ENCODE results near the gene CNIH2. TPM values are rescaled to one million over a fixed set of nuclear protein-coding genes. Genes with fewer than 3 reads are reported as not detected.
A peak's percentile ranks its signal among the peaks of the same experiment; 100 is the strongest.

CNIH2 gene
- total and polyA plus RNA-seq, 2 of the 13 experiments (the other 11 are each of a cell fraction or from before 2014, with no cell fraction given) = 0.60 to 0.69 TPM

DNA sequence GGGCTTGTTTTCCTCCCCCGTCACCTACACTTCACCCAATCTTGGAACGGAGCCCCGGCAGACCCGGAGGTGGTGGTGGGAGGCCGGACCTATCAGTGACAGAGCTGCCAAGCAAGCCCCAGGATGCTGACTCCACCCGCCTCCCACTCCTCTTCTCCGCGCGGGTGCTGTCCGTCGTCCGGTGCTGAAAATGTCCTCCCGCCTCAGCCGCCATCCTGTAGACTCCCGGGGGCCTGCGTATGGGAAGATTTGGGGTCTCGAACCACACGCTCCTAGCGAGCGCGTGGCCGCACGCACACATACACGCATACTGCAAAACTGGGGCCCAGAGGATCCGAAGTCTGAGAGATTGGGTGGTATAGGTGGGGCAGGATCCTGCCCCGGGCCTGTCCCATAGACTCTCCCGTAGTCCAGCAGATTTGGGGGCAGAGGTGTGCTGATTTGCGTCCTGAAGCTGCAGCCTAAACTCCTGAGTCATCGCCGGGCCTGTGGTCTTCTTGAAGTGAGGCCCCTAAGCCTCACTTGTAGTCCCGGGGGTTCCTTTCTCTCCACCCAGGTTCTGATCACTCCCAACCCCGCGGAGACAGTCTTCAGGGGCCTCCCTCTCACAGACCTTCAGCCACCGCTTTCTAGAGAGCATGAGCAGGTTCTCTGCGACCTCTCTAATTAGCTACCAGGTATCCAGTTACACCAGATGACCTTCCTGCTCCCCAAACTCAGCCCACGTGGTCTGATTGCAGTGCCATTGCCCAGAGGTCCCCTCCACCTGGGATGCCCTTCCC, 11.8 kb downstream of the CNIH2 start (continued):
- TF ChIP-seq, protein P1, sequence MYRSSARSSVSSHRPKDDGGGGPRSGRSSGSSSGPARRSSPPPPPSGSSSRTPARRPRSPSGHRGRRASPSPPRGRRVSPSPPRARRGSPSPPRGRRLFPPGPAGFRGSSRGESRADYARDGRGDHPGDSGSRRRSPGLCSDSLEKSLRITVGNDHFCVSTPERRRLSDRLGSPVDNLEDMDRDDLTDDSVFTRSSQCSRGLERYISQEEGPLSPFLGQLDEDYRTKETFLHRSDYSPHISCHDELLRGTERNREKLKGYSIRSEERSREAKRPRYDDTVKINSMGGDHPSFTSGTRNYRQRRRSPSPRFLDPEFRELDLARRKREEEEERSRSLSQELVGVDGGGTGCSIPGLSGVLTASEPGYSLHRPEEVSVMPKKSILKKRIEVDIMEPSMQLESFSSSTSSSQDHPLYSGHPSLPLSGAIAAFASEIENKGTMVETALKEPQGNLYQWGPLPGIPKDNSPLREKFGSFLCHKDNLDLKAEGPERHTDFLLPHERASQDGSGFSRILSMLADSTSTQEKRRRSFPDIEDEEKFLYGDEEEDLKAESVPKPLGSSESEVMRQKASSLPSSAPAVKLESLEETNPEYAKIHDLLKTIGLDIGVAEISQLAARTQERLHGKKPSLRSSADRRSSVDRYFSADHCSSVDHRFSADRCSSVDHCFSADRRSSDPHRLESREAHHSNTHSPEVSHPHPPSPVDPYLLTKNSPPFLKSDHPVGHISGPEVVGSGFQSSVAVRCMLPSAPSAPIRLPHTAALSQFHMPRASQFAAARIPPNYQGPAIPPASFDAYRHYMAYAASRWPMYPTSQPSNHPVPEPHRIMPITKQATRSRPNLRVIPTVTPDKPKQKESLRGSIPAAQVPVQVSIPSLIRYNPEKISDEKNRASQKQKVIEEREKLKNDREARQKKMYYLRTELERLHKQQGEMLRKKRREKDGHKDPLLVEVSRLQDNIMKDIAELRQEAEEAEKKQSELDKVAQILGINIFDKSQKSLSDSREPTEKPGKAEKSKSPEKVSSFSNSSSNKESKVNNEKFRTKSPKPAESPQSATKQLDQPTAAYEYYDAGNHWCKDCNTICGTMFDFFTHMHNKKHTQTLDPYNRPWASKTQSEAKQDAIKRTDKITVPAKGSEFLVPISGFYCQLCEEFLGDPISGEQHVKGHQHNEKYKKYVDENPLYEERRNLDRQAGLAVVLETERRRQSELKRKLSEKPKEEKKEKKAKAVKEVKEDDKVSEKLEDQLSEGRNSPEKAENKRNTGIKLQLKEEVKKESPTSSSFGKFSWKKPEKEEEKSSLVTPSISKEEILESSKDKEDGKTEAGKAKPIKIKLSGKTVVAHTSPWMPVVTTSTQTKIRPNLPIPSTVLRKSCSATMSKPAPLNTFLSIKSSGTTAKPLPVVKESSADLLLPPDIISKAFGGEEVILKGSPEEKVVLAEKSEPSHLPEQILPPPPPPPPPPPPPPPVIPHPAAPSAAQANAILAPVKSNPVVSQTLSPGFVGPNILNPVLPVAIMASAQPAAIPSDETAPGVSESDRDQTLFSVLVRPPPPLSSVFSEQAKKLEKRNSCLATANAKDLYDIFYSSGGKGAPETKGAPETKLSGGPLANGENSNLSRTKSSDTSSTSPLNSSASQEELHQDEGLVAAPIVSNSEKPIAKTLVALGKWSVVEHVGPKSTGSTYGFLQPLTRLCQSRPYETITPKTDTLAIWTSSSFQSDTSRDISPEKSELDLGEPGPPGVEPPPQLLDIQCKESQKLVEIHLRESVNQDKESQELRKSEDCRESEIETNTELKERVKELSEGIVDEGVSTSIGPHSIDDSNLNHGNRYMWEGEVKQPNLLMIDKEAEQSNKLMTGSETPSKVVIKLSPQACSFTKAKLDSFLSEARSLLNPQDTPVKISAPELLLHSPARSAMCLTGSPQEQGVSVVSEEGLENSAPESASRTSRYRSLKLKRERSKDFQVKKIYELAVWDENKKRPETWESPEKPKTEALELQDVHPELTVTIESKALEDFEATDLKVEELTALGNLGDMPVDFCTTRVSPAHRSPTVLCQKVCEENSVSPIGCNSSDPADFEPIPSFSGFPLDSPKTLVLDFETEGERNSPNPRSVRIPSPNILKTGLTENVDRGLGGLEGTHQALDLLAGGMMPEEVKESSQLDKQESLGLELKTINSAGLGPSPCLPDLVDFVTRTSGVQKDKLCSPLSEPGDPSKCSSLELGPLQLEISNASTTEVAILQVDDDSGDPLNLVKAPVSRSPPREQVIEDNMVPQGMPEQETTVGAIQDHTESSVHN (CRISPR knock-in tag; IDR thresholded peaks at IDR 0.05) = no peak
- TF ChIP-seq ZNF879 (CRISPR knock-in tag; IDR thresholded peaks at IDR 0.05) = no peak
- TF ChIP-seq ZNF557 (CRISPR knock-in tag; IDR thresholded peaks at IDR 0.05) = no peak
- no peak for TF ChIP-seq TCF7L2 (IDR thresholded peaks at IDR 0.05; ENCODE audit: low read depth, low read length)
- TF ChIP-seq, protein P2, sequence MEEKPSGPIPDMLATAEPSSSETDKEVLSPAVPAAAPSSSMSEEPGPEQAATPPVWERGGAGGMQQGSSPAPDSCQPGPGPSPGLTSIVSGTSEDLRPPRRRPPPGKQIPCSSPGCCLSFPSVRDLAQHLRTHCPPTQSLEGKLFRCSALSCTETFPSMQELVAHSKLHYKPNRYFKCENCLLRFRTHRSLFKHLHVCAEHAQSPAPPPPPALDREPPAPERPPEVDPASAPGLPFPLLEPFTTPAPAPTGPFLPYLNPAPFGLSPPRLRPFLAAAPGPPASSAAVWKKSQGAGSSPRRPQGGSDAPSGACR (CRISPR knock-in tag; IDR thresholded peaks at IDR 0.05) = no peak
- TF ChIP-seq, protein P3, sequence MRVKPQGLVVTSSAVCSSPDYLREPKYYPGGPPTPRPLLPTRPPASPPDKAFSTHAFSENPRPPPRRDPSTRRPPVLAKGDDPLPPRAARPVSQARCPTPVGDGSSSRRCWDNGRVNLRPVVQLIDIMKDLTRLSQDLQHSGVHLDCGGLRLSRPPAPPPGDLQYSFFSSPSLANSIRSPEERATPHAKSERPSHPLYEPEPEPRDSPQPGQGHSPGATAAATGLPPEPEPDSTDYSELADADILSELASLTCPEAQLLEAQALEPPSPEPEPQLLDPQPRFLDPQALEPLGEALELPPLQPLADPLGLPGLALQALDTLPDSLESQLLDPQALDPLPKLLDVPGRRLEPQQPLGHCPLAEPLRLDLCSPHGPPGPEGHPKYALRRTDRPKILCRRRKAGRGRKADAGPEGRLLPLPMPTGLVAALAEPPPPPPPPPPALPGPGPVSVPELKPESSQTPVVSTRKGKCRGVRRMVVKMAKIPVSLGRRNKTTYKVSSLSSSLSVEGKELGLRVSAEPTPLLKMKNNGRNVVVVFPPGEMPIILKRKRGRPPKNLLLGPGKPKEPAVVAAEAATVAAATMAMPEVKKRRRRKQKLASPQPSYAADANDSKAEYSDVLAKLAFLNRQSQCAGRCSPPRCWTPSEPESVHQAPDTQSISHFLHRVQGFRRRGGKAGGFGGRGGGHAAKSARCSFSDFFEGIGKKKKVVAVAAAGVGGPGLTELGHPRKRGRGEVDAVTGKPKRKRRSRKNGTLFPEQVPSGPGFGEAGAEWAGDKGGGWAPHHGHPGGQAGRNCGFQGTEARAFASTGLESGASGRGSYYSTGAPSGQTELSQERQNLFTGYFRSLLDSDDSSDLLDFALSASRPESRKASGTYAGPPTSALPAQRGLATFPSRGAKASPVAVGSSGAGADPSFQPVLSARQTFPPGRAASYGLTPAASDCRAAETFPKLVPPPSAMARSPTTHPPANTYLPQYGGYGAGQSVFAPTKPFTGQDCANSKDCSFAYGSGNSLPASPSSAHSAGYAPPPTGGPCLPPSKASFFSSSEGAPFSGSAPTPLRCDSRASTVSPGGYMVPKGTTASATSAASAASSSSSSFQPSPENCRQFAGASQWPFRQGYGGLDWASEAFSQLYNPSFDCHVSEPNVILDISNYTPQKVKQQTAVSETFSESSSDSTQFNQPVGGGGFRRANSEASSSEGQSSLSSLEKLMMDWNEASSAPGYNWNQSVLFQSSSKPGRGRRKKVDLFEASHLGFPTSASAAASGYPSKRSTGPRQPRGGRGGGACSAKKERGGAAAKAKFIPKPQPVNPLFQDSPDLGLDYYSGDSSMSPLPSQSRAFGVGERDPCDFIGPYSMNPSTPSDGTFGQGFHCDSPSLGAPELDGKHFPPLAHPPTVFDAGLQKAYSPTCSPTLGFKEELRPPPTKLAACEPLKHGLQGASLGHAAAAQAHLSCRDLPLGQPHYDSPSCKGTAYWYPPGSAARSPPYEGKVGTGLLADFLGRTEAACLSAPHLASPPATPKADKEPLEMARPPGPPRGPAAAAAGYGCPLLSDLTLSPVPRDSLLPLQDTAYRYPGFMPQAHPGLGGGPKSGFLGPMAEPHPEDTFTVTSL (CRISPR knock-in tag; IDR thresholded peaks at IDR 0.05; ENCODE audit: borderline replicate concordance) = peak; percentile 66; the same call in 1 of the 2 replicates
- TF ChIP-seq ZNF672 (CRISPR knock-in tag; IDR thresholded peaks at IDR 0.05) = no peak
- peak; percentile 98; the same call in 1 of the 2 replicates for TF ChIP-seq ARID2 (CRISPR knock-in tag; IDR thresholded peaks at IDR 0.05; ENCODE audit: borderline replicate concordance)
- no peak for TF ChIP-seq NONO (IDR thresholded peaks at IDR 0.05)
- TF ChIP-seq NONO (CRISPR knock-in tag; conservative IDR thresholded peaks at IDR 0.05) = no peak; the same call in 1 of the 2 replicates
- peak; percentile 52; the same call in 1 of the 2 replicates for TF ChIP-seq ZNF253 (CRISPR knock-in tag; IDR thresholded peaks at IDR 0.05; ENCODE audit: borderline replicate concordance)
- peak; percentile 55; the same call in 1 of the 2 replicates for TF ChIP-seq ZNF333 (CRISPR knock-in tag; IDR thresholded peaks at IDR 0.05; ENCODE audit: borderline replicate concordance)
- peak; percentile 78 for TF ChIP-seq ZNF792 (CRISPR knock-in tag; IDR thresholded peaks at IDR 0.05)
- no peak for TF ChIP-seq ZKSCAN8 (CRISPR knock-in tag; IDR thresholded peaks at IDR 0.05; ENCODE audit: borderline replicate concordance)

Data from HepG2 (cell line).